Activated CD4-positive, CD25-positive, alpha-beta regulatory T cell (primary cell): ENCODE data around the gene PRDM10.
"Not testable (repeated sequence)": the region's sequence is repeated elsewhere in the genome, so short reads cannot be mapped to it uniquely, and the experiment has no call there.

Experiments used
- DNase-seq, 4 experiments: peaks; one replicate each; lab custom pipeline; 2025; lab: John Stamatoyannopoulos, UW

PRDM10 gene

DNA sequence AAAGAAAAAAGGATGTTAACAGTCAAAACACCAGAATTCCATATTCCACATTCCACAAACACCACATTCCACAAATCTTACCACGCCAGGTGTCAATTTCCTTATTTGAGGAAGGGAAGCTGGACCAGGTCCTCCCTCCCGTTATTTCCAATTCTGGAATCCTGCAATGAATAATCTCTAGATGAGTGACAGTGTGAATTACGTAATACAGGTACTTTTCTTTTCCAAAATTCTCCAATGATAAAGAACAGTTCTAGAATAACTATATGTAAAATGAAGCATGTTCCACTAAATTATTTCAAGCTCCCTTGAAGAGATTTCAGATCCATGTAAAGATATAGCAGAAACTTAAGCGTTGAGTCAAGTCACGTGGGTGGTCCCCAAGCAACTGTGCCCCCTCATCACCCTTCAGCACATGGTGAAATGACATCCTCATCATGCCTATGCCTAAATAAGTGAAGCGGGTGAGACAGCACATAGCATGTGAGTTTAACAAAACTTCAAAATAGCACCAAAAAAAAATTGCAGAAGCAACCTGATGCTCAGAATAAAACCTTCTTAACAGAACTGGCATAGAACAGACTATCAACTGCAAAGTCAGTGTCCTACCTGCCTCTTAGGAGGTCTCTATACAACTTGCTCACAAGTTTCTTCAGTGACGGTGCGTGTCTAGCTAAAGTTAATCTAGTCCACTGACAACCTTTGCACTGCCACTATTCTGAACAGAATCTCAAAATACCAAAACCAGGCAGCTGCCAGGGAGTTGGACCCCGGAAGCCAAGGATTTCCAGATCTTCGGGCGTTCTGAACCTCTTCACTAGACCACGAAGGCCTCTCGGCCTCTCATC is 108.1 kb downstream of the PRDM10 start:
- DNase-seq, result no peak

DNA sequence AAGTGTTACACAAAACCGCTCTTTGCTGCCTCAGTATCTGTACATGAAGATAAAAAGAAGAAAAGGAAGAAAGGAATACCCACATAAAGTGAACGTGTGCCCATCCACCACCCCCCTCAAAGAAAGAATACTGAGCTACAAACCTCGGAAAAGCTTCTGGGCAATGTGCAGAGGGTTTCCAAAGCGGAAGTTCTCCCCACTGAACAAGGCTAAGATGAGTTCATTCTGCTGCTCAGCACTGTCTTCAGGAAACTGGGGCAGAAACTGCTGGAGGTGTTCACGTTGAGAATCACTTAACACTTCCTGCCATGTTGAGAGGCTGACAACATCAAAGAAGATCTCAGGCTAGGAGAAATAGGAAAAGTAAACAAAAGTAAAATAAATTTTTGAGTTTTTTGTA is 114.2 kb downstream of the PRDM10 start:
- no peak for DNase-seq

DNA sequence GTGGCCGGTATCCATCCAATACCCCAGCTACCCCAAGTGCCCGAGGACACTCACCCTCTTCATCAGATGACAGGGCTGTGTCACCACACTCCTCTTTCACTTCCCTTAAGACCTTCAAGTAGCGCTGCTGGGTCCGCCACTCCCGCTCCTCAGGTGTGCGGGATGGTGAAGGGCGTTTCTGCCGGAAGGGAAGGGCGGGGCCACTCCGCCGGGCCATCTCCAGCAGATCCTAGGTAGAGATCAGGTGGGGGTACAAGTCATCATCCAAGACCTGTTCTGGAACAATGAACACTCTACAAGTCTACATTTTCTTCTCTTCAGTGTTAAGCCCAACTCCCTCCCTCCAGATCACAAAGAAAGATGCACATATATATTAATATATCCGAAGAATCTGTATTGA is 117.3 kb downstream of the PRDM10 start:
- DNase-seq, result no peak

DNA sequence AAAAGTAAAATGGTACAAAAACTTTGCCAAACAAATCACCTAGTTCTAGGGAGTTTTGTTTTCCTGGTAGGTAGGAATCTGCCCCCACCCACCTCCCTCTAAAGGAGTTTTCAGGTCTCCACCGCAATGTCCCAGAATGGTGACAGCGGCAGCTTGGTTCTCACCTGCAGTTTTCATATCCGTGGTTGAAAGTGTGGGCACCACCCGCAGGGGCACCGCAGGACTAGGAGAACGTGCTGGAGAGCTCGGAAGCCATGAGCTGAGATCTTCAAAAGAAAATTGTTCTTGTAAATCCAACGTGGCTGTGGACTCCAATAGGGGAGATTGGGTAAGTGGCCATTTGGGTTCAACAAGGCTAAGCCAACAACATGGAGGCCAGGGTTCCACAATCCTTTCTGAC is 118.1 kb downstream of the PRDM10 start:
- DNase-seq, result no peak

DNA sequence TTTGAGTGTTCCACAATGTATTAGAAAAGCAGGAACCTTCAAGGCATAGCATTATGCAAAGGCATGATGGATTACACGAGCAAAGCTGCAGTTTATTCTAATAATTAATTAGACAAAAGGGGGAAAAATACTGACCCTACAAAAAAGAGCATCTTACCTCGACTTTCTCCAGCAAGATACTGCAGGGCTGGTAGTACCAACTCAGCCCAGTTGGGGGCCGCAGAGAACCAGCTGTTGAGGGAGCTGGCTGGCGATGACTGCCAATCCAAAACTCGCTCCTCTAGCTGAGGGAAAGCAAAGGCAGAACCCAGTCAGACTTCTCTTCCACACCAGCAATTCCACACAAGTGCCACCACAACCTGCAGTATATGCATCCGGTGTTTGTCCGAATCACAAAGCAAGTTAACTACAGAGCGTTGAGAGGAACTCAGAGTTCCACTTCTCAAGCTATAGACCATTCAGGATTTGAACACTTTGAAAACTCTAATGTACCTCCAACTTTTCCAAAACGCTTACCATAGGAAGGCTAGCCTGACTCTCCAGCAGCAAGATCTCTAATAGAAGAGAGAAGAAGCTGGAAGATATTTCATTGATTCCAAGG is 121.0 kb downstream of the PRDM10 start:
- DNase-seq, result peak in 1 of 4 experiments; percentile 7

DNA sequence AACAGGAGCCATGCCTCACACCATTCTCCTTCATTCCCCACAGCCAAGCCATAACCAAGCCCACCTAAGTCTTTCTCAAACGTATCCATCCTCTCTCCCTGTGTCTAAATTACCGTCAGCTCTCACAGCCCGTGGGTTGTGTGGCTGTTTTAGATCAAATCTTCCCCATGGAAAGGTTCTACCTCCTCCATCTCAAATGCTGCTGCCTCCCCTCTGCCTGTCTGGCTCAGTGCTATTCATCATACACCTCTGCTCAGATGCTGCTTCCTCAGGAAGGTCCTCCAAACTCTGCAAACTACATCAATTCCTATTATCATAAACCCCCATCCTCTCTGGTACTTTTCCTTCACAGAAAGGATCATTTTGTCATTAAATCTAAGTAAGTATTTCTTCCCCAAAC is 122.3 kb downstream of the PRDM10 start:
- no peak for DNase-seq

DNA sequence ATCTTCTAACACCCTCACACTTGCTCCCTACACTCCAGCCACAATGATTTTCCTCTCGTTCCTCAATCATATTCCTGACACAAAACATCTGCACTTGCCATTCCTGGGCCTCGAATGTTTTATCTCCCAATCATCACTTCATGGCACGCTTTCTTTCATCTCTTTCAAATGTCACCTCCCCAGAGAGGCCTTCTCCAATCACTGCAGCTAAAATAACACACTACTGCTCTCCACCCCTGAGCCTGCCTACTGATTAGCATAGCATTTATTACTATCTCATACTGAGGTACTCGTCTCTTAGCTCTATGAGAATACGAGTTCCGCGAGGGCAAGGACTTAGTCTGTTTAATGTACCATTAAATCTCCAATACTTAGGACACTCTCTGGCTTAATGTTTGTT is 130.7 kb downstream of the PRDM10 start:
- no peak for DNase-seq

DNA sequence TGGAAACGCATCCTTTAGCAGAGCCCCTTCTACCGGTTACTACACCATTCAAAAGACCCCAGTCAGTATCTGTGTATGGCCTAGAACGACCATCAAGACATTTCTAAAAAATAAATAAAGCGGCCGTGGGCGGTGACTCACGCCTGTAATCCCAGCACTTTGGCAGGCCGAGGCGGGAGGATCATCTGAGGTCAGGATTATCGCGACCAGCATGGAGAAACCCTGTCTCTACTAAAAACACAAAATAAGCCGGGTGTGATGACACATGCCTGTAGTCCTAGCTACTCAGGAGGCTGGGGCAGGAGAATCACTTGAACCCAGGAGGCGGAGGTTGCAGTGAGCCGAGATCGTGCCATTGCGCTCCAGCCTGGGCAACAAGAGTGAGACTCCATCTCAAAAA is 134.0 kb downstream of the PRDM10 start:
- not testable (repeated sequence) for DNase-seq

DNA sequence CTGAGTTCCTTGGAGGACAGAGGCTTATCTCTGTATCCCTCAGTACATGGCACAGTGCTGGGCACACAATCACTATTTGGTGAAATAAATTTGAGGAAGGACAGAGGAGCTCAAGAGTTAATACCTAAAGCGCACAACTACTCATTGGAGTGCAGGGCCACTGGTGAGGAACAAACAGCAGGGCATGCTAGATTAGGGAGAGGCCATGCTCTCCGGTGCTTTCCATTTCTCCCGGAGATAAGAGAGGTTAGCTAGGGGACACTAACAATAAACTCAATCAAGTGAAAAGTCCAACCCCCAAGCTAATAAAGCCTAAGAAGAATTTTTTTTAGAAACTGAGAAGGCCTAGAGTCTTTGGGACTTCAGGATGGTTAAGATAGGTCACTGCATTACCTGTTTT is 136.3 kb downstream of the PRDM10 start:
- no peak for DNase-seq

DNA sequence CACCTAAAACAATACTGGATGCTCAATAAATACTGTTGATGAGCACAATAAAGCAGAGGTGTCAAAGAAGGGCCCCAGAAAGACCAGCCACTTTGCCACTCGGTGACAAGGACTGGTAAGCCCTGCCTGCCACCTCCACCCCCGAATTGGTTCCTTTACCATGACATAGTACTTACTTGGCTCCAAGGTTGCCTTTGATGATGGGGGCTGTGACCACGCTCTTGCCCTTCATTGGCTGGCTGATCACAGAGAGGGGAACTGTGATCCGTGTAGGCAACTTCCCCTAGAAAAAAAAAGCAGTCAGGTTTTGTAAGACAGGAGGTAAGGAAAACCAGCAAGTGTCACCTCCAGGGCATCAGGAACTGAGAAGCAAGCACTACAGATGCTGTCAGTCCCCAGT is 136.9 kb downstream of the PRDM10 start:
- no peak for DNase-seq

DNA sequence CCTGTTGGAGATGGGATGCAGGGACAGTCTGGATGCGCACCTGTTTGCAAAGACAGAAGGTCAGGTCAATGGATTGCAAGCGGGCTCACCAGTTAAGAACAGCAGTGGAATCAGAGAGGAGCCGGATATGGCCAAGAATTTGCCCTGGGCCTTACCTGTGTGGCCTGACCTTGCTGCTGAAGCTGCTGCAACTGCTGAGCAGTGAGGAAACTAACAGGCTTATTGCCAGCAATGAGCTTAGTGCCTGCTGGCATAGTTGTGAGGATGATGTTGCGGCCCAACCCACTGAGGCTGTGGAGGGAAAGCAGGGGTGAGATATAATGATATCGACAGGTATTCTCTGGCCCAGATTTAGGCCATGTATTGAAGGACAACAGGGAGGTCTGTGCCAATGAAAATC is 137.8 kb downstream of the PRDM10 start:
- no peak for DNase-seq

DNA sequence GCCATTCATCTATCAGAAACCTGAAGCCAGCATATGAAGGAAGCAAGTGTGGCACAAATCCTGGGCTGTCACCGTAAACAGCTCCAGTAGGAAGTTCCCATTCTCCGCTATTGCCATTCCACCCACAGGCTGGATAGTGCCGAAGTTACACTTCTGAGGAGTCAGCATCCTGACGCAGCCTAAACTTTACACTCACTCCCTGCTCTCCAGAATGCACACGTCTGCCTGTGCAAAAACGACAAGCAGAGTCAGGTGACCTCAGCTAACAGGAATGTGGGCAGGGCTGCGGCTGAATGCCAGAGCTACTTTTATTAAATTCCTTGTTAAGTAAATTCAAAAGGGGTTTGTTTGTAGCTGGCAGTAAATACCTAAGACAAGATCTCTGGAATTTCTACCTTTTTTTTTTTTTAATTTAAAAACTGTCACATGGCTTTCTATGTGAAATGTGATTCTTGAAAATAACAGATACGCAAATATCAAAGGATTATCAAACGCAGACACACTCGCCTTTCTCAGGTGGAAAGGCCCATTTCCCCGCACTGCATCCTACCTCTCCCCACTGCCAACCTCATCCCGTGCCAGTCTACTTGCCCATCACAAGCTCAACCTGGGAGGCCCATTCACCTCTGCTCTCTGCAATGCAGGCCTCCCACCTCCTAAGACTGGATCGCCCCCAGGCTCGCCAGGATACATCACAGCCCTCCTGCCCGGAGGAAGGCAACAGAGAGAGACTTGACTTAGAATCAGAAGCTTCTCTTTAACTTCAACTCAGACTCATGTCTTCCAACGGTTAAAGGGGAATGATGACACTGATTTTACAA is 140.7 kb downstream of the PRDM10 start:
- DNase-seq, result no peak

DNA sequence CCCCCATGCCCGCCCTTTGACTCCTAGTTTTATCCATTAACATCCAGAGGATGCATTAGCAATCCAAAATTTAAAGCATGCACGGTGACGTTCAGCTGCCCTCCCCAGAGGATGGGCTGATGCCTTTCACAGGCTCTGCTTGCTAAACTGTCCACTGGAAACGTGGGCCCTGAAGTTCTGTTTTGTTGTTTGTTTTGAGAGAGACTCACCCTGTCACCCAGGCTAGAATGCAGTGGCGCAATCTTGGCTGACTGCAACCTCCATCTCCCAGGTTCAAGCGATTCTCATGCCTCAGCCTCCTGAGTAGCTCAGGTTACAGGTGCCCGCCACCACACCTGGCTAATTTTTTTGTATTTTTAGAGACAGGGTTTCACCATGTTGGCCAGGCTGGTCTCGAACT is 146.6 kb downstream of the PRDM10 start:
- no peak for DNase-seq

DNA sequence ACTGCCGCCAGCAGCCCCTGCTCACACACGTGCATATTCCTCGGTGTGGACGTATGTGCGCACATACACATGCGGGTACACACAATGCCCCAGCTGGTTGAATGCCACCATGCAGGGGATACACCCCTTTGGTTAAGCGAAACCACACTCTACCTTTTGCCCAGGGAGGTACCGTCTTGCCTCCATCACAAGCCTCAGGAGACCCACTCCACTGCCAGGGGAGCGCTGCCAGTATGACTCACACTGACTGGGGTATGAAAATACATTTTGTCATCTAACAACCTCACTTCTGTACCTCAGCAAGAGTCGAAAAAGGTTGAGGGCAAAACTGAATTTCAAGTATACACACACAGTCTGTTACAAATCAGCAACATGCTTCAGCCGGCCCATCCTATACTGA is 147.5 kb downstream of the PRDM10 start:
- DNase-seq, result no peak

DNA sequence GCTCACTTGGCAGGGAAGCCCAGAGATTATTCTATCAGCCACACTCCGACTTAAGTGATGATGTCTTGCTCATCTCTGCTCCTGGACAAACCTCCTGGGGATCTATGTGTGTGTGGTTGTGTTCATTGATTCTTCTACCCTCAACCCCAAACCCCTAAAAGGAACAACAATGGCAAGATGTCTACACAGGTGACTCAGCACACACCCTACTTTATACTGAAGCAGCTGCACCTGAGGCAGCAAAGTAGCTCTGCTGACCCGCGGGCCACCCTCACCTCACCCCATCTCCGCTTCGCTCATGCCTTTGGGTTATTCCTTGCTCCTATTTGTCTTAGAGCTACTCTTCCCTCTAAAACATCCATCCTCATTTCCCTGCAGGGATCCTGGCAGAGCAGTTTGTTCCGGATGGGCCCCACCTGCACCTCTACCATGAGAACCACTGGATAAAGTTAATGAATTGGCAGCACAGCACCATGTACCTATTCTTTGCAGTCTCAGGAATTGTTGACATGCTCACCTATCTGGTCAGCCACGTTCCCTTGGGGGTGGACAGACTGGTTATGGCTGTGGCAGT is 148.3 kb downstream of the PRDM10 start:
- no peak for DNase-seq

DNA sequence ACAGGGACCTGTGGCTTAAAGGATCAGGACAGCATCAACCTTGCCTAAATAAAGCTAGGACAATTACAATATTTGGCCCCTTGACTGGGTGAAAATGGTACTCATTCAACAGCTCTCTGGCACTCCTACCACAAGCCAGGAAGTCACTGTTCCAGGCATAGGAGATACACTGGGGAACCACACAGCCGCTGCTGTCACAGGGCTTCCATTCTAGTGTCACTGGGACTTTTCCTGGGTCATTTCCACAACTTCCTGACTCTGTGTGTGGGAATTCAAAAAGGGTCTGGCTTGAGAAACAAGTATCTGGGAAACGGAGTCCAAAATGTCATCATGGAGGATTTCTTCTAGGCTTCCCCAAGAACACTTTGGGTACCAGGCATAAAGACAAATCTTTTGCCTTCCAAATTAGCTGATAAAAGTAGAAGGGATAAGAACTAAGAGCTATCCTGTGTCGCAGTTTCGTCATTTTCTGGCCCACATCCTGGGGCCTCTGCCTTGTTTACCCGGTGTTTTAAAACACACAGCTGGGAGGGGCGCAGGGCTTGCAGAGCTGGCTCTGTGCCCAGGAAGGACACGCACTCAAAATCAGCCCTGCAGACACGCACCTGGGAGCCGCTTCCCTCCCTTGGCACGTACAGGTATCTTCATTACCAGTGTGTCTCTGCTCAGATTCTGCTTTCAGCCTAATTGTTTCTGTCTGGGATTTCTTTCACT is 149.0 kb downstream of the PRDM10 start:
- peak in 3 of 4 experiments; percentile 8 to 69 (median 59) for DNase-seq

DNA sequence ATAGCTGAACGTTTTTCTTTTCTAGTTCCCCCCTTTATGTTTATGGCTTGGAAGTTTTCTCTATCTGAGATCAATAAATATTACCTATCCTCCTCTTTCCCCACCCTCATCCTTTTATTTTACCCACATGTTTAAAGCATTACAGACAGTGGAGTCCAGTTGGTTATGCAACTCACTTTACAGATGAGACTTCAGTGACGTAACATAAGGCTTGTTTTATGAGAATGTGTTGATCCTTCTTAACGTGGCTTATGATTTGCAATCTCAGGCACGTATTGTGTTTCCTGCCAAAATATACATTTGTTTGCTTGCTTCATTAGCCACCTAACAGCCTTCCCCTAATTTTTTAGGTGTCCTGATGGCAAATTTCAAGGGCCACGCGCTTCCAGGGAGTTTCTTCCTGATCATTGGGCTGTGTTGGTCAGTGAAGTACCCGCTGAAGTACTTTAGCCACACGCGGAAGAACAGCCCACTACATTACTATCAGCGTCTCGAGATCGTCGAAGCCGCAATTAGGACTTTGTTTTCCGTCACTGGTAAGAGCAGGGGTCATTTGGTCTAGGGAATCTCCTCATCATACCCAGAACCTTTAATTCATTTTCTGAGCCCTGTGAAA is 150.4 kb downstream of the PRDM10 start:
- no peak for DNase-seq
